K562 (cell line): ENCODE measurements around the gene DEPP1. TPM values are rescaled to one million over a fixed set of nuclear protein-coding genes. Genes with fewer than 3 reads are reported as not detected.

Source experiments
- ADNP ChIP-seq: fragments of 200-800 bp; sonication (Bioruptor generic); IDR thresholded peaks from 2 replicates; pipeline ENCODE4 v1.6.1; 2016; ENCODE audit warnings: missing genetic modification characterization, missing compliant biosample characterization
- BMI1 ChIP-seq: fragments of 150-350 bp; IDR thresholded peaks from 2 replicates; pipeline ENCODE4 v1.6.1; 2014; ENCODE audit warnings: low read length
- FOSL1 ChIP-seq: fragments of 200-800 bp; sonication (Bioruptor generic); conservative IDR thresholded peaks from 2 replicates; pipeline ENCODE4 v1.6.1; 2016; ENCODE audit warnings: missing genetic modification characterization, missing compliant biosample characterization
- LEF1 ChIP-seq: fragments of 450-650 bp; IDR thresholded peaks from 2 replicates; pipeline ENCODE4 v1.6.1; 2016; ENCODE audit warnings: mild to moderate bottlenecking
- MBD2 ChIP-seq: sonication (generic); IDR thresholded peaks from 2 replicates; pipeline ENCODE4 v1.6.1; 2016; ENCODE audit warnings: low read depth, borderline replicate concordance
- MYBL2 ChIP-seq, 2 experiments: fragments of 450-650 bp in 1 of 2; sonication (generic) in 1 of 2; formaldehyde crosslinking in 1 of 2; IDR thresholded peaks; 2 replicates each; pipeline versions ENCODE4 v1.6.1 to v1.8.1; 2017 to 2022; ENCODE audit warnings: borderline replicate concordance in 1 of 2, inconsistent platforms in 1 of 2, low read depth in 1 of 2, mild to moderate bottlenecking in 1 of 2, missing genetic modification reagents in 1 of 2, moderate library complexity in 1 of 2
- PPARD ChIP-seq: fragments of 250-450 bp; sonication (Bioruptor Pico); IDR thresholded peaks from 2 replicates; pipeline ENCODE4 v1.8.0; 2022; ENCODE audit warnings: inconsistent platforms, mild to moderate bottlenecking, moderate library complexity
- SMC3 ChIP-seq: conservative IDR thresholded peaks from 2 replicates; pipeline ENCODE4 v1.6.1; 2011; ENCODE audit warnings: low read depth, low read length, improper control_type of control experiment; ENCODE audit not compliant: insufficient read depth
- ZNF143 ChIP-seq: sonication (generic); formaldehyde crosslinking; IDR thresholded peaks from 2 replicates; pipeline ENCODE4 v1.9.0; 2022; ENCODE audit warnings: mild to moderate bottlenecking, missing genetic modification reagents
- ZNF57 ChIP-seq: fragments of 450-650 bp; formaldehyde crosslinking; IDR thresholded peaks from 2 replicates; pipeline ENCODE4 v1.4.0; 2020; ENCODE audit warnings: mild to moderate bottlenecking, moderate library complexity
- polyA plus RNA-seq, 8 experiments: library from polyadenylated mRNA; depleted of rRNA in 4 of 8; stranded (reverse) in 5 of 8; unstranded in 3 of 8; fragments of >200 nt; fragmentation: Nextera tagmentation in 2 of 8; fragmentation: Illumina TruSeq in 1 of 8; extraction: Ambion mirVana in 2 of 8; extraction: Trizol in 1 of 8; gene quantifications; 2 replicates each; pipeline versions ENCODE4 v1.2.1 to v1.2.3, GENCODE V29; 2011 to 2014; ENCODE audit warnings: inconsistent platforms in 1 of 8, missing spikeins in 1 of 8
- total RNA-seq, 7 experiments: library from RNA; depleted of rRNA in 6 of 7; stranded (reverse); fragments of >200 nt in 6 of 7; fragmentation: Illumina TruSeq in 2 of 7; extraction: Trizol in 2 of 7; gene quantifications; 2 replicates each; pipeline versions ENCODE4 v1.2.1 to v1.2.3, GENCODE V29; 2011 to 2021; ENCODE audit warnings: low replicate concordance in 1 of 7
- TF ChIP-seq, protein P1 (sequence below): fragments of 250-450 bp; sonication (Bioruptor Pico); IDR thresholded peaks from 2 replicates; pipeline ENCODE4 v1.5.0; 2022; ENCODE audit warnings: mild to moderate bottlenecking
- TF ChIP-seq, protein P2 (sequence below): fragments of 450-650 bp; formaldehyde crosslinking; IDR thresholded peaks from 2 replicates; pipeline ENCODE4 v1.4.0; 2022; ENCODE audit warnings: missing genetic modification characterization
- TF ChIP-seq, protein P3 (sequence below): fragments of 450-650 bp; IDR thresholded peaks from 2 replicates; pipeline ENCODE4 v1.6.1; 2016; ENCODE audit warnings: missing biosample characterization, missing genetic modification characterization
- TF ChIP-seq, protein P4 (sequence below), 3 experiments: fragments of 200-800 bp in 1 of 3; fragments of 250-450 bp in 1 of 3; fragments of 450-650 bp in 1 of 3; sonication (Bioruptor Pico) in 1 of 3; sonication (Bioruptor generic) in 1 of 3; formaldehyde crosslinking in 1 of 3; IDR thresholded peaks; 2 replicates each; pipeline versions ENCODE4 v1.6.1 to v1.8.0; 2016 to 2022; ENCODE audit warnings: mild to moderate bottlenecking in 2 of 3, missing genetic modification characterization in 2 of 3, missing compliant biosample characterization in 1 of 3, moderate library complexity in 1 of 3
- TF ChIP-seq, protein P5 (sequence below), 2 experiments: fragments of 450-650 bp; conservative IDR thresholded peaks; 2 replicates each; pipeline ENCODE4 v1.6.1; 2017; ENCODE audit warnings: mild to moderate bottlenecking in 2 of 2, moderate library complexity in 2 of 2

DEPP1 gene
- total and polyA plus RNA-seq, 9 of the 15 experiments (the other 6 are each of a cell fraction or from before 2014, with no cell fraction given) = 0.04 to 0.54 (median 0.20) TPM; not detected in 1

DNA sequence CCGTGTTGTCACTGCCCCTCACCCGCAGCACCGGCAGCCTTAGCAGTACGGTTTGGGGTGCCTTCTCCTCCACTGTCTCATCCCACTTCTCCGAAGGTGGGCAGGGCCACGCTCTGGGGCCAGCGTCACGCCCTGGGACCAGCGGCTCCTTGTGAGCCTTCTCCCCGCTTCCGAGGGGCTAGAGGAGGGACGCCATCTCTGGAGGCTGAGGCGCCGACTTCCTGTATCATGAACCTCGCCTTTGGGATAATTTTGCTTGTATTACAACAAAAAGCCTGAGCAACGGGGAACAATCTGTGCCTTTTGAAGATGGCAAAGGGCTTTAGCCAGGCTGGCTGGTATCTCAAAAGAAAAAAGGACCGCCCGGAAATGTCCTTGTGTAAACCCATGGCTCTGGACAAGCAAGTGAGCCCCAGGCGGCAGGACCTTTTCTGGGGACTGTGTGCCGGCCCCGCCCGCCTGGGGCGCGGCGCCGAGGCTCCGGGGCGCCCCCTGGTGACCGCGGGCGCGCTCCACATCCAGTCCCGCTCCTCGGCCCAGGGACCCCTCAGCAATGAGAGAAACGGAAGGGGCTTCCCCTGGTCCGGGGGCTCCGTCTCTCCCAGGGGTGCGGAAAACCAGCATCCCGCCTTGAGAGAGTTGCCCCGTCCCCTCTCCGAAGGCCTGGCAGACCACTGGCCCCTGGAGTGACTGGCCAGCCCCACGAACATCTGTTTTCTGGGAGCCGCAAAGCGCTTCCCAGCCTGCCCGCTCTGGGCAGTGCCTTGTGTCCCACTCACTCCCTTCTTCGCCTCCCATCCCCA lies 3.8 kb downstream of the DEPP1 start (continued):
- TF ChIP-seq, protein P1, sequence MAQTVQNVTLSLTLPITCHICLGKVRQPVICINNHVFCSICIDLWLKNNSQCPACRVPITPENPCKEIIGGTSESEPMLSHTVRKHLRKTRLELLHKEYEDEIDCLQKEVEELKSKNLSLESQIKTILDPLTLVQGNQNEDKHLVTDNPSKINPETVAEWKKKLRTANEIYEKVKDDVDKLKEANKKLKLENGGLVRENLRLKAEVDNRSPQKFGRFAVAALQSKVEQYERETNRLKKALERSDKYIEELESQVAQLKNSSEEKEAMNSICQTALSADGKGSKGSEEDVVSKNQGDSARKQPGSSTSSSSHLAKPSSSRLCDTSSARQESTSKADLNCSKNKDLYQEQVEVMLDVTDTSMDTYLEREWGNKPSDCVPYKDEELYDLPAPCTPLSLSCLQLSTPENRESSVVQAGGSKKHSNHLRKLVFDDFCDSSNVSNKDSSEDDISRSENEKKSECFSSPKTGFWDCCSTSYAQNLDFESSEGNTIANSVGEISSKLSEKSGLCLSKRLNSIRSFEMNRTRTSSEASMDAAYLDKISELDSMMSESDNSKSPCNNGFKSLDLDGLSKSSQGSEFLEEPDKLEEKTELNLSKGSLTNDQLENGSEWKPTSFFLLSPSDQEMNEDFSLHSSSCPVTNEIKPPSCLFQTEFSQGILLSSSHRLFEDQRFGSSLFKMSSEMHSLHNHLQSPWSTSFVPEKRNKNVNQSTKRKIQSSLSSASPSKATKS (CRISPR knock-in tag) = no peak
- TF ChIP-seq ZNF143 (CRISPR knock-in tag) (no peak), SMC3 (peak; percentile 82), PPARD (CRISPR knock-in tag) (no peak), LEF1 (no peak), MBD2 (no peak), BMI1 (no peak), FOSL1 (tag) (no peak), ZNF57 (CRISPR knock-in tag) (no peak), ADNP (tag) (no peak), MYBL2 (IDR thresholded peaks at IDR 0.05; ENCODE audit: low read depth) (no peak), MYBL2 (CRISPR knock-in tag; IDR thresholded peaks at IDR 0.05; ENCODE audit: borderline replicate concordance) (no peak)
- TF ChIP-seq, protein P2, sequence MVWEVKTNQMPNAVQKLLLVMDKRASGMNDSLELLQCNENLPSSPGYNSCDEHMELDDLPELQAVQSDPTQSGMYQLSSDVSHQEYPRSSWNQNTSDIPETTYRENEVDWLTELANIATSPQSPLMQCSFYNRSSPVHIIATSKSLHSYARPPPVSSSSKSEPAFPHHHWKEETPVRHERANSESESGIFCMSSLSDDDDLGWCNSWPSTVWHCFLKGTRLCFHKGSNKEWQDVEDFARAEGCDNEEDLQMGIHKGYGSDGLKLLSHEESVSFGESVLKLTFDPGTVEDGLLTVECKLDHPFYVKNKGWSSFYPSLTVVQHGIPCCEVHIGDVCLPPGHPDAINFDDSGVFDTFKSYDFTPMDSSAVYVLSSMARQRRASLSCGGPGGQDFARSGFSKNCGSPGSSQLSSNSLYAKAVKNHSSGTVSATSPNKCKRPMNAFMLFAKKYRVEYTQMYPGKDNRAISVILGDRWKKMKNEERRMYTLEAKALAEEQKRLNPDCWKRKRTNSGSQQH = no peak
- TF ChIP-seq, protein P3, sequence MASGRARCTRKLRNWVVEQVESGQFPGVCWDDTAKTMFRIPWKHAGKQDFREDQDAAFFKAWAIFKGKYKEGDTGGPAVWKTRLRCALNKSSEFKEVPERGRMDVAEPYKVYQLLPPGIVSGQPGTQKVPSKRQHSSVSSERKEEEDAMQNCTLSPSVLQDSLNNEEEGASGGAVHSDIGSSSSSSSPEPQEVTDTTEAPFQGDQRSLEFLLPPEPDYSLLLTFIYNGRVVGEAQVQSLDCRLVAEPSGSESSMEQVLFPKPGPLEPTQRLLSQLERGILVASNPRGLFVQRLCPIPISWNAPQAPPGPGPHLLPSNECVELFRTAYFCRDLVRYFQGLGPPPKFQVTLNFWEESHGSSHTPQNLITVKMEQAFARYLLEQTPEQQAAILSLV = no peak
- TF ChIP-seq, protein P4, sequence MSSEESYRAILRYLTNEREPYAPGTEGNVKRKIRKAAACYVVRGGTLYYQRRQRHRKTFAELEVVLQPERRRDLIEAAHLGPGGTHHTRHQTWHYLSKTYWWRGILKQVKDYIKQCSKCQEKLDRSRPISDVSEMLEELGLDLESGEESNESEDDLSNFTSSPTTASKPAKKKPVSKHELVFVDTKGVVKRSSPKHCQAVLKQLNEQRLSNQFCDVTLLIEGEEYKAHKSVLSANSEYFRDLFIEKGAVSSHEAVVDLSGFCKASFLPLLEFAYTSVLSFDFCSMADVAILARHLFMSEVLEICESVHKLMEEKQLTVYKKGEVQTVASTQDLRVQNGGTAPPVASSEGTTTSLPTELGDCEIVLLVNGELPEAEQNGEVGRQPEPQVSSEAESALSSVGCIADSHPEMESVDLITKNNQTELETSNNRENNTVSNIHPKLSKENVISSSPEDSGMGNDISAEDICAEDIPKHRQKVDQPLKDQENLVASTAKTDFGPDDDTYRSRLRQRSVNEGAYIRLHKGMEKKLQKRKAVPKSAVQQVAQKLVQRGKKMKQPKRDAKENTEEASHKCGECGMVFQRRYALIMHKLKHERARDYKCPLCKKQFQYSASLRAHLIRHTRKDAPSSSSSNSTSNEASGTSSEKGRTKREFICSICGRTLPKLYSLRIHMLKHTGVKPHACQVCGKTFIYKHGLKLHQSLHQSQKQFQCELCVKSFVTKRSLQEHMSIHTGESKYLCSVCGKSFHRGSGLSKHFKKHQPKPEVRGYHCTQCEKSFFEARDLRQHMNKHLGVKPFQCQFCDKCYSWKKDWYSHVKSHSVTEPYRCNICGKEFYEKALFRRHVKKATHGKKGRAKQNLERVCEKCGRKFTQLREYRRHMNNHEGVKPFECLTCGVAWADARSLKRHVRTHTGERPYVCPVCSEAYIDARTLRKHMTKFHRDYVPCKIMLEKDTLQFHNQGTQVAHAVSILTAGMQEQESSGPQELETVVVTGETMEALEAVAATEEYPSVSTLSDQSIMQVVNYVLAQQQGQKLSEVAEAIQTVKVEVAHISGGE (CRISPR knock-in tag; IDR thresholded peaks at IDR 0.05) = 0 out of 6 replicates have a peak, but pooled peaks of 1 of the 3 experiments have one; percentile 46
- TF ChIP-seq, protein P5, sequence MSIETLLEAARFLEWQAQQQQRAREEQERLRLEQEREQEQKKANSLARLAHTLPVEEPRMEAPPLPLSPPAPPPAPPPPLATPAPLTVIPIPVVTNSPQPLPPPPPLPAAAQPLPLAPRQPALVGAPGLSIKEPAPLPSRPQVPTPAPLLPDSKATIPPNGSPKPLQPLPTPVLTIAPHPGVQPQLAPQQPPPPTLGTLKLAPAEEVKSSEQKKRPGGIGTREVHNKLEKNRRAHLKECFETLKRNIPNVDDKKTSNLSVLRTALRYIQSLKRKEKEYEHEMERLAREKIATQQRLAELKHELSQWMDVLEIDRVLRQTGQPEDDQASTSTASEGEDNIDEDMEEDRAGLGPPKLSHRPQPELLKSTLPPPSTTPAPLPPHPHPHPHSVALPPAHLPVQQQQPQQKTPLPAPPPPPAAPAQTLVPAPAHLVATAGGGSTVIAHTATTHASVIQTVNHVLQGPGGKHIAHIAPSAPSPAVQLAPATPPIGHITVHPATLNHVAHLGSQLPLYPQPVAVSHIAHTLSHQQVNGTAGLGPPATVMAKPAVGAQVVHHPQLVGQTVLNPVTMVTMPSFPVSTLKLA (conservative IDR thresholded peaks at IDR 0.05) = 0 out of 4 replicates have a peak, but pooled peaks of 1 of the 2 experiments have one; percentile 31
